ENCODE results near the gene C19orf38. TPM values are rescaled to one million over a fixed set of nuclear protein-coding genes. Genes with fewer than 3 reads are reported as not detected.
"Not testable (repeated sequence)": the region's sequence is repeated elsewhere in the genome, so short reads cannot be mapped to it uniquely, and the experiment has no call there.

Gene C19orf38
- total and polyA plus RNA-seq, 10 donors, result 10.2 to 48.1 (median 17.9) TPM

GRCh38 chr19:10874024-10874423 lies 25.8 kb downstream of the C19orf38 start:
- DNase-seq, result no peak
- intact Hi-C loops (cut with DNase I; ENCODE audit: low total_unique reads), result no loop called here
- Histone ChIP-seq H3K27ac (no peak overlapping the region), H3K4me3 (no peak overlapping the region), H3K27me3 (replicated peaks in 1 of 7) (peaks cover 0 to 4% (median 0%) of the 10 kb centered on the region in 7 donors), H3K36me3 (peaks cover 0 to 10% (median 0%) of the 10 kb centered on the region in 6 donors), H3K4me1 (peaks cover 7 to 86% (median 58%) of the 10 kb centered on the region in 6 donors), H3K9me3 (no peaks in the 10 kb centered on the region)
- no peak for TF ChIP-seq POLR2A (IDR thresholded peaks at IDR 0.05)
- no peak for TF ChIP-seq POLR2AphosphoS5 (IDR thresholded peaks at IDR 0.05)
- TF ChIP-seq CTCF (IDR thresholded peaks at IDR 0.05 in 8 of 11, conservative IDR thresholded peaks at IDR 0.05 in 3 of 11), result no peak
- WGBS, 5 donors, result 84 to 97% (median 90%) methylated on average over 1 of the region's 1 CpG

GRCh38 chr19:10876459-10877240 lies 28.4 kb downstream of the C19orf38 start:
- WGBS, 5 donors, result 49 to 60% (median 55%) methylated on average over 8 to 10 of the region's 10 CpGs
- Histone ChIP-seq H3K4me1 (peaks cover 7 to 82% (median 53%) of the 10 kb centered on the region in 6 donors), H3K4me3 (no peak overlapping the region), H3K9me3 (no peaks in the 10 kb centered on the region), H3K27ac (peak overlapping the region in 6 of 8 donors; percentile 36 to 79 (median 62)), H3K36me3 (peaks cover 0 to 4% (median 0%) of the 10 kb centered on the region in 6 donors), H3K27me3 (replicated peaks in 1 of 7) (peaks cover 0 to 4% (median 0%) of the 10 kb centered on the region in 7 donors)
- intact Hi-C loops (cut with DNase I; ENCODE audit: low total_unique reads), result no loop called here
- TF ChIP-seq CTCF (IDR thresholded peaks at IDR 0.05 in 8 of 11, conservative IDR thresholded peaks at IDR 0.05 in 3 of 11) (no peak), POLR2A (IDR thresholded peaks at IDR 0.05) (no peak), POLR2AphosphoS5 (IDR thresholded peaks at IDR 0.05) (peak in 1 of 3 donors; percentile 47)
- DNase-seq, result no peak

GRCh38 chr19:10877608-10878007 lies 29.4 kb downstream of the C19orf38 start:
- H3K27me3 ChIP-seq (replicated peaks in 1 of 7); H3K9me3 ChIP-seq; H3K4me3 ChIP-seq; DNase-seq; H3K36me3 ChIP-seq; intact Hi-C loops (cut with DNase I; ENCODE audit: low total_unique reads): not testable (repeated sequence)
- H3K4me1 ChIP-seq, result peaks cover 6 to 80% (median 46%) of the 10 kb centered on the region in 6 donors
- 95 to 99% (median 97%) methylated on average over 9 of the region's 9 CpGs for WGBS, 5 donors
- H3K27ac ChIP-seq, result peak overlapping the region in 6 of 8 donors; percentile 14 to 79 (median 62)

GRCh38 chr19:10878253-10878652 lies 30.0 kb downstream of the C19orf38 start:
- no peak for TF ChIP-seq POLR2AphosphoS5 (IDR thresholded peaks at IDR 0.05)
- intact Hi-C loops (cut with DNase I; ENCODE audit: low total_unique reads), result no loop called here
- no peak for DNase-seq
- Histone ChIP-seq H3K27me3 (replicated peaks in 1 of 7) (no peaks in the 10 kb centered on the region), H3K9me3 (no peaks in the 10 kb centered on the region), H3K4me1 (peaks cover 3 to 73% (median 40%) of the 10 kb centered on the region in 6 donors), H3K36me3 (peaks cover 0 to 12% (median 0%) of the 10 kb centered on the region in 6 donors), H3K27ac (peak overlapping the region in 5 of 8 donors; percentile 14 to 79 (median 70)), H3K4me3 (no peak overlapping the region)
- 57 to 75% (median 74%) methylated on average over 3 of the region's 3 CpGs for WGBS, 5 donors

GRCh38 chr19:10881403-10882107 lies 33.3 kb downstream of the C19orf38 start:
- Histone ChIP-seq H3K27me3 (replicated peaks in 1 of 7) (no peaks in the 10 kb centered on the region), H3K9me3 (no peaks in the 10 kb centered on the region), H3K4me1 (peaks cover 0 to 54% (median 36%) of the 10 kb centered on the region in 6 donors), H3K36me3 (peaks cover 0 to 12% (median 0%) of the 10 kb centered on the region in 6 donors), H3K4me3 (no peak overlapping the region), H3K27ac (no peak overlapping the region)
- DNase-seq, result no peak
- TF ChIP-seq POLR2A (IDR thresholded peaks at IDR 0.05) (no peak), CTCF (IDR thresholded peaks at IDR 0.05 in 8 of 11, conservative IDR thresholded peaks at IDR 0.05 in 3 of 11) (no peak)
- intact Hi-C loops (cut with DNase I; ENCODE audit: low total_unique reads), result no loop called here
- WGBS, 5 donors, result 76 to 87% (median 83%) methylated on average over 14 of the region's 14 CpGs
